Occipital lobe (tissue), 3 donors: Measurements from ENCODE around the gene BBS10. TPM values are rescaled to one million over a fixed set of nuclear protein-coding genes. Genes with fewer than 3 reads are reported as not detected.
"Not testable (repeated sequence)": the region's sequence is repeated elsewhere in the genome, so short reads cannot be mapped to it uniquely, and the experiment has no call there.

ENCODE experiments used
- DNase-seq: peaks from one replicate; lab custom pipeline; 2025; lab: John Stamatoyannopoulos, UW
- small RNA-seq: library from RNA; depleted of rRNA; stranded (forward); fragments of <200 nt; gene quantifications from one replicate; pipeline ENCODE3, GENCODE V24; 2014
- total RNA-seq: library from RNA; depleted of rRNA; stranded (reverse); fragments of >200 nt; gene quantifications from one replicate; pipeline ENCODE4 v1.2.3, GENCODE V29; 2014

BBS10 gene
- total RNA-seq, 1 donor from 2014 or later: 44.3 TPM

- no peak for DNase-seq
Measured at GRCh38 chr12:76329606-76330005, 18.6 kb downstream of the BBS10 start.

GRCh38 chr12:76329159-76329558 is 19.1 kb downstream of the BBS10 start:
- DNase-seq: no peak

- DNase-seq: not testable (repeated sequence)
Measured at GRCh38 chr12:76319595-76320319, 28.5 kb downstream of the BBS10 start.

GRCh38 chr12:76318773-76319594 is 29.2 kb downstream of the BBS10 start:
- no peak for DNase-seq

- DNase-seq: no peak
Measured at GRCh38 chr12:76317976-76318375, 30.2 kb downstream of the BBS10 start.

GRCh38 chr12:76316468-76316867 is 31.7 kb downstream of the BBS10 start:
- no peak for DNase-seq

- DNase-seq: no peak
Measured at GRCh38 chr12:76313299-76313698, 34.9 kb downstream of the BBS10 start.

GRCh38 chr12:76312315-76312714 is 35.9 kb downstream of the BBS10 start:
- DNase-seq: no peak

- no peak for DNase-seq
Measured at GRCh38 chr12:76311796-76312195, 36.4 kb downstream of the BBS10 start.

- no peak for DNase-seq
Measured at GRCh38 chr12:76310110-76310509, 38.1 kb downstream of the BBS10 start.

- no peak for DNase-seq
Measured at GRCh38 chr12:76308866-76309265, 39.3 kb downstream of the BBS10 start.

- DNase-seq: no peak
Measured at GRCh38 chr12:76307083-76307482, 41.1 kb downstream of the BBS10 start.

GRCh38 chr12:76303989-76304460 is 44.2 kb downstream of the BBS10 start:
- DNase-seq: no peak

GRCh38 chr12:76303365-76303764 is 44.9 kb downstream of the BBS10 start:
- no peak for DNase-seq

GRCh38 chr12:76300297-76300665 is 47.9 kb downstream of the BBS10 start:
- DNase-seq: no peak

- no peak for DNase-seq
Measured at GRCh38 chr12:76299536-76300296, 48.5 kb downstream of the BBS10 start.

Small RNAs within 50 kb of the gene (small RNA-seq; reads per million reads assigned to genes)
- not detected for gene RN7SKP172

Other genes starting within 250 kb of the BBS10 start
- gene OSBPL8, start 211.4 kb upstream of the BBS10 start, total RNA-seq: 187 TPM